ENCODE data around the gene ISG15.
"Not testable (repeated sequence)": the region's sequence is repeated elsewhere in the genome, so short reads cannot be mapped to it uniquely, and the experiment has no call there.

ISG15 gene

DNA sequence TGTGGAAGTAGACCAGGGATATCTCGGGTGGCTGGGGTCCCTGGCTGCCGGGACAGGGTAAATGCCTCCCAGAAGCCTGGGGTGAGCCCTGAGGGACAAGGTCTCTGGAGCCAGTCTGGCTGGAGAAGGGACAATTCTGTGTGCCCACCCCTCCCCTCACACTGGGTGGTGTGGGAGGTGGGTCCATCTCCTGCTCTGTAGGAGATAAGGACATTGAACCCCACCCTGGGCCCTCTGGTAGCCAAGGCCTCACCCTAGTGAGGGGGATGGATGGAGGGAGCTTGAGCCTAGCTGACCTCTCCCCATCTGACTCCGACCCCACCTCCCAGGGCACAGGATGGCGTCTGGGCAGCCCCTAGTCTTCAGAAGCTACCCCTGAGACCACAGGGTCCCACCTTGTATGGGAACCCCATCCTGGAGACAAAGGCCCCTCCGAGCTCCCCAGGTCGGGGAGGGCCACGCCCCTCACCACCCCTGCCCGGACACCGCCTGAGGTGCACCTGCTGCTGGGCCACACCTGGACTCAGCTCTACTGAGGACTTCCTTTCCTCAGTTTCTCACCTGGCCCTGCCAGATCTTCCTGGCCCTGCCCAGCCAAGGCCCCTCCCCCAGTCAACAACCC lies 11.0 kb downstream of the ISG15 start:
- Histone ChIP-seq H3K4me1 (ENCODE audit: control insufficient read depth, insufficient read depth, low read length, unreplicated experiment) (peaks cover 30% of the 10 kb centered on the region), H3K27me3 (ENCODE audit: insufficient read depth, low read length) (no peaks in the 10 kb centered on the region), H3K79me2 (ENCODE audit: control insufficient read depth, insufficient read depth, low read length, unreplicated experiment) (no peaks in the 10 kb centered on the region), H2AFZ (ENCODE audit: low read length, unreplicated experiment) (no peak overlapping the region), H3K36me3 (ENCODE audit: insufficient read depth, low read length) (no peaks in the 10 kb centered on the region), H3K27ac (ENCODE audit: low read depth, low read length) (no peak overlapping the region), H3K4me3 (ENCODE audit: low read depth, low read length) (no peak overlapping the region)

DNA sequence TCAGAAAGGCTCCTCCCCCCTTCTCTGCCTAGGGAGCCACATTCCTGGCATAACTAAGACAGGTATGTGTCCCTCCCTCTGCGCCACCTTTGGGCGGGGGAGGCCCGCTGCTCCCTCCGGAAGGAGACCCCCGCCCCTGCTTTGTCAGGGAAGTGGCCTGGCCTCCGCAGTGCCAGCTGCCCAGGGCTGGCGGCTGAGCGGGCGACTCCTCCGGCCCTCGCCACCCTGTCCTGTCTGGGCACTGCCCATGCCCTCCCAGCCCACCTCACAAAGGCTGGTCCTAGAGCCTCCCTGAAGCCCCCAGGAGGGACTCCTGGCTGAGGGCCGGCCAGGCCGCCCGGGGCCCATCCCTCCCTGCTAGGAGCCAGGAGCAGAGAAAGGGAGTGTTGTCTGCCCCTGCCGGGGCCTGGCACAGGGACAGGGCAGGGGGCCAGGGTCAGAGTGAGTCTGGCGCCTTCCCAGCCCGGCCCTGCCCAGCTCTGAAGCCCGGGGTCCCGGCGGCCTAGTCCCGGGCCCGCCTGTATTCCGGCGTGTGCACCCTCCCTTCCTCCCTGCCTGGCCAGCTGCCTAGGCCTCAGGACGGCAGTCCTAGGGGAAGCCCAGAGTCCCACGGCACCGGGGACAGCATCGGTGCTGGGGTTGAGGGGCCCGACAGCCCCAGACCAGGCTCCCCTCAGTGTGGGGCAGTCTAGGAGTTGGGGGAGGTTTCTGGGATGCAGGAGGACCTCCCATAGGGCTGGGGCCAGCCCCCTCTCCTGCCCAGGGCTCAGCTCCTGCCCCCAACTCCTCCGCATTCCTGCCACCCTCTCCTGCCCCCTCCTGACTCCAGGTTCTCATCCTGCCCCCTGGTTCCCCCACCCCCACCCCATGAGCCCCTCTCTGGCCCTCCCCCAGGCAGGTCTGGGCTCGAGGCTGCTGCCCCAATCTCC lies 11.7 kb downstream of the ISG15 start:
- no peaks in the 10 kb centered on the region for H3K79me2 ChIP-seq (ENCODE audit: control insufficient read depth, insufficient read depth, low read length, unreplicated experiment)
- H3K36me3 ChIP-seq (ENCODE audit: insufficient read depth, low read length), result no peaks in the 10 kb centered on the region
- H3K27ac ChIP-seq (ENCODE audit: low read depth, low read length), result no peak overlapping the region
- H3K4me1 ChIP-seq (ENCODE audit: control insufficient read depth, insufficient read depth, low read length, unreplicated experiment), result peaks cover 30% of the 10 kb centered on the region
- H3K27me3 ChIP-seq (ENCODE audit: insufficient read depth, low read length), result no peaks in the 10 kb centered on the region
- no peak overlapping the region for H3K4me3 ChIP-seq (ENCODE audit: low read depth, low read length)
- no peak overlapping the region for H2AFZ ChIP-seq (ENCODE audit: low read length, unreplicated experiment)

DNA sequence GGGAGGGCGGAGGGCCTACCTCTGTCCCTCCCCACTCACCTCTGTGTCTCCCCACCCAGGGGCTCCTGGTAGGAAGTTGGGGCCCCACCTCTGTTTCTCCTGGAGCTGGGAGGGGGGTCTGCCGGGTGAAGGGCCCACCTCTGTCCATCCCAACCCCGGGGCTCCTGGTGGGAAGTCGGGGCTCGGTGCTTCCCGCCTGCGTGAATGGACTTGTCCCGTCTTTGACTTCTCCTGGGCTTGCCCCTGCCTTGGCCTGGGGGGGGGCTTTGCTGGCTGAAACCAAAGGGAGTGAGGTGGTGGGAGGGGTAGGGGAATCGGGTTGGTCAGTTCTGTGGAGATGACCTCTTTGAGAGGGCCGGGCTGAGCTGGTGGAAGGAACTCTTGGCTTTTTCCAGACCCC lies 12.4 kb downstream of the ISG15 start:
- Histone ChIP-seq H3K27me3 (ENCODE audit: insufficient read depth, low read length) (no peaks in the 10 kb centered on the region), H3K4me3 (ENCODE audit: low read depth, low read length) (no peak overlapping the region), H3K79me2 (ENCODE audit: control insufficient read depth, insufficient read depth, low read length, unreplicated experiment) (no peaks in the 10 kb centered on the region), H3K27ac (ENCODE audit: low read depth, low read length) (no peak overlapping the region), H3K4me1 (ENCODE audit: control insufficient read depth, insufficient read depth, low read length, unreplicated experiment) (peaks cover 30% of the 10 kb centered on the region), H2AFZ (ENCODE audit: low read length, unreplicated experiment) (no peak overlapping the region), H3K36me3 (ENCODE audit: insufficient read depth, low read length) (no peaks in the 10 kb centered on the region)

DNA sequence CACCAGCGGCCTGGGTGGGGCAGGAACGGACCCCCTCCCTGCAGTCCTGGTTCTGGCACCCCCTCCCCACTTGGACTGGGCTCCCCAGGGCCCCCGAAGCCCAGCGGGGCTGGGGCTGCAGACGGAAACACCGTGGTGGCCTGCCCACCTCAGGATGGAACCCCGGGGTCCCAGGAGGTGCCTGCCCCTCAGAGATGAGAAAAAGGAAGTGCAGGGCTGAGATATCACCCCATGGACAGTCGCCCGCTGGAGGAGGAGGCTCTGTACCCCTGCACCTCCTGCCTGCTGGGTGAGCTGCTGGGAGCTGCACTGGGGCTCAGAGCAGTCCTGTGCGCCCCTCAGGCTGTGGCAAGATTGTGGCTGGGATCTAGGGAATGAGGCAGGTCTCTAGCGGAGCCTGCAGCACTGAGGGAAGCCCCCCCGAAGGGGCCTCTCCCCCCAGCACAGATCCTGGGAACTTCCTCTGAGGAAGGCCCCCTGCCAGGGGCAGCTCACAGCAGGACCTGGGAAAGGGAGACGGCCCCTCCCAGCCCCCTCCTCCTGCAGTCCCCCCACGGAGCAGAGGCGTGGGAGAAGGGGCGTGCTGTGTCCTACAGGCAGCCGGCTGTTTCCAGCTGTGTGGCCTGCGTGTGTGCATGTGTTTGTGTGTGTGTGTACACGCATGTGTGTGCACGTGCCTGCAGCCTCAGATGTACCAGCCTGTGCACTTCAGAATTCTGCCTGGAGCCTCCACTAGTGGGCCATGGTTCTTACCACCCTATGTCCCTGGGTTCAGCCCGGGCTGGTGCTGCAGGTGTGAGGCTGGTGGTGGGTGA lies 13.5 kb downstream of the ISG15 start:
- Histone ChIP-seq H3K36me3 (ENCODE audit: insufficient read depth, low read length) (no peaks in the 10 kb centered on the region), H2AFZ (ENCODE audit: low read length, unreplicated experiment) (no peak overlapping the region), H3K4me3 (ENCODE audit: low read depth, low read length) (no peak overlapping the region), H3K27ac (ENCODE audit: low read depth, low read length) (no peak overlapping the region), H3K79me2 (ENCODE audit: control insufficient read depth, insufficient read depth, low read length, unreplicated experiment) (no peaks in the 10 kb centered on the region), H3K4me1 (ENCODE audit: control insufficient read depth, insufficient read depth, low read length, unreplicated experiment) (peaks cover 23% of the 10 kb centered on the region), H3K27me3 (ENCODE audit: insufficient read depth, low read length) (no peaks in the 10 kb centered on the region)

DNA sequence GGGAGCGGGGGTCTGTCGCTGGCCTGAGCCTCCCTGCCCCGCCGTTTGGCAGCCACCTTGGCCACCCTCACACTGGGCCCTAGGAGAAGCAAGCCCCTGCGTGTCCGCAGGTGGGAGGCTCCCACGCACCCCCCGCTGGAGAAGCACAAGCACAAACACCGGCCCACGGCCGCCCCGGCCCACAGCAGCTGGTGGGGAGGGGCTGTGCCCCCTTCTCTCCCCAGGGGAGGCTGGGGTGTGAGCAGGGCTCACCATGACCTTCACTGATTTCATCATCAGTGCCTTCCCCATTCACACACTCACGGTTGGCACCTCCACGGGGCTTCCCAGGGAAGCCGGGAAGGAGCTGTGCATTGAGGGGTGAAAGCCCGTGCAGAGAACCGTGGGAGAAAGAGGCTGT lies 14.5 kb downstream of the ISG15 start:
- H3K36me3 ChIP-seq (ENCODE audit: insufficient read depth, low read length), result no peaks in the 10 kb centered on the region
- no peaks in the 10 kb centered on the region for H3K79me2 ChIP-seq (ENCODE audit: control insufficient read depth, insufficient read depth, low read length, unreplicated experiment)
- H3K4me3 ChIP-seq (ENCODE audit: low read depth, low read length), result no peak overlapping the region
- H3K27me3 ChIP-seq (ENCODE audit: insufficient read depth, low read length), result no peaks in the 10 kb centered on the region
- no peak overlapping the region for H3K27ac ChIP-seq (ENCODE audit: low read depth, low read length)
- peaks cover 18% of the 10 kb centered on the region for H3K4me1 ChIP-seq (ENCODE audit: control insufficient read depth, insufficient read depth, low read length, unreplicated experiment)
- H2AFZ ChIP-seq (ENCODE audit: low read length, unreplicated experiment), result no peak overlapping the region

DNA sequence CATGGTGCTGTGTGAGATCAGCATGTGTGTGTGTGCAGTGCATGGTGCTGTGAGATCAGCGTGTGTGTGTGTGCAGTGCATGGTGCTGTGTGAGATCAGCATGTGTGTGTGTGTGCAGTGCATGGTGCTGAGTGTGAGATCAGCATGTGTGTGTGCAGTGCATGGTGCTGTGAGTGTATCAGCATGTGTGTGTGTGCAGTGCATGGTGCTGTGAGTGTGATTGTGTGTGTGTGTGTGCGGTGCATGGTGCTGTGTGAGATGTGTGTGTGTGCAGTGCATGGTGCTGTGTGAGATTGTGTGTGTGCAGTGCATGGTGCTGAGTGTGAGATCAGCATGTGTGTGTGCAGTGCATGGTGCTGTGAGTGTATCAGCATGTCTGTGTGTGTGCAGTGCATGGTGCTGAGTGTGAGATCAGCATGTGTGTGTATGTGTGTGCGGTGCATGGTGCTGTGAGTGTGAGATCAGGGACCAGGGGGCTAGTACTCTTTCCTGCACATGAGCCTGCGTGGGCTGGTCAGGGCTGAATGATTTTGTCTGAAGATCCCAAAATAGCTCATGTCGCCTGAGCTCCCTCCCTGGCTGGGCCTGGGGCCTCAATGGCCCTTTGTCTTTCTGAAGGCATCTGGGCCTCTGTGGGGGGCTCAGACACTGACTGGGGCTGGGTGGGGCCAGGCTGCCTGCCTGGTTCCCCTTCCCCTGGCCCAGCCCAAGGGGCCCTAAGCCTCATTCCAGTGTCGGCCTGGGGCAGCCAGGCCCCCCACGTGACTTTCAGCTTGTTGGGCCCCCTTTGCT lies 17.8 kb downstream of the ISG15 start:
- H3K27me3 ChIP-seq (ENCODE audit: insufficient read depth, low read length), result not testable (repeated sequence)

DNA sequence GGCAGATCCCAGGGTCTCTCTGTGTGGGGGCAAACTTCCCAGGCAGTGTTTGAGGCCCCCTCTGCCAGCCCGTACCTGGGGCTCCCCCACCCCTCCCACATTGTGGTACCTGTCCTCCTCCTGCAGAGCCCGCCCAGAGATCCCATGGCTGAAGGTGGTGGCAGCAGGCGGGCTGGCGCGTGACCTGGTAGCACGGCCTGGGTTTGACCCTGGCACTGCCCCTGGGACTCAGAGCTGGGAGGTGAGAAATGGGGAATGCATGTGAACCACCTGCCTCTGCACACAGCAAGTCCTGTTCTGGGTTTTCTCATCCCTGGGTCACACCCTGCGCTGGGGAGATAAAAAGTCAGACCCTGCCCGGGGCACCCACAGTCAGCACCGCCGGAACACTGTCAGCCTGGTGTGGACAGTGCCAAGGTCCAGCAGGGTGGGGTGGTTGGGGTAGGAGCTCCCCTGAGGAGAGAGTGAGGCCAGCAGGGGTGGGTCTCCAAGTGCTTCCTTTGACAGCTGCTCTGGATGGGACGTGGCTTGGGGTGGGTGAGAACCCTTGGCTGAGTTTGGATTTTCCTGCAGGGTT lies 18.4 kb downstream of the ISG15 start:
- Histone ChIP-seq H2AFZ (ENCODE audit: low read length, unreplicated experiment) (no peak overlapping the region), H3K27me3 (ENCODE audit: insufficient read depth, low read length) (no peaks in the 10 kb centered on the region), H3K79me2 (ENCODE audit: control insufficient read depth, insufficient read depth, low read length, unreplicated experiment) (no peaks in the 10 kb centered on the region), H3K27ac (ENCODE audit: low read depth, low read length) (no peak overlapping the region), H3K36me3 (ENCODE audit: insufficient read depth, low read length) (no peaks in the 10 kb centered on the region), H3K4me3 (ENCODE audit: low read depth, low read length) (no peak overlapping the region), H3K4me1 (ENCODE audit: control insufficient read depth, insufficient read depth, low read length, unreplicated experiment) (peaks cover 4% of the 10 kb centered on the region)

More for the DNA sequence above, 17.8 kb downstream of the ISG15 start:
- not testable (repeated sequence) for H2AFZ ChIP-seq (ENCODE audit: low read length, unreplicated experiment); H3K27ac ChIP-seq (ENCODE audit: low read depth, low read length); H3K36me3 ChIP-seq (ENCODE audit: insufficient read depth, low read length); H3K4me1 ChIP-seq (ENCODE audit: control insufficient read depth, insufficient read depth, low read length, unreplicated experiment); H3K4me3 ChIP-seq (ENCODE audit: low read depth, low read length); H3K79me2 ChIP-seq (ENCODE audit: control insufficient read depth, insufficient read depth, low read length, unreplicated experiment)

DNA sequence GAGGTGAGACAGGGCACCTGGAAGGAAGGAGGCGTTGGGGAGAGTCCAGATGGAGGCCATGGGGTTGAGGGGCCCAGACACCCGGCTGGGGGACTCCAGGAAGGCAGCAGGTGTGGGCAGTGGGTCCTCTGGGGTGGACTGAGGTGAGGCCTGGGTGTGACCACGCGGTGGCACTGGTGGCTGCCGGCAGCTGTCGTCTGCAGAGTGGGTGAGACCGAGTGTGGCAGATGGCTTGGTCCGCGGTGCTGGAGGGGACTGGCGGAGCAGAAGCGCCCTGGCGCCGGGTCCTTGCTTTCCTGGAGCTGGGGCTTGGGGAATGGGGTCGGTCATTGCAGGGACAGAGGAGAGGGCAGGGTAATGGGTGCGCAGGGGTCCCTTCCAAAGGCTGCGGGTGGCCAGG lies 19.1 kb downstream of the ISG15 start:
- no peak overlapping the region for H3K4me3 ChIP-seq (ENCODE audit: low read depth, low read length)
- no peaks in the 10 kb centered on the region for H3K27me3 ChIP-seq (ENCODE audit: insufficient read depth, low read length)
- no peaks in the 10 kb centered on the region for H3K79me2 ChIP-seq (ENCODE audit: control insufficient read depth, insufficient read depth, low read length, unreplicated experiment)
- H2AFZ ChIP-seq (ENCODE audit: low read length, unreplicated experiment), result no peak overlapping the region
- H3K4me1 ChIP-seq (ENCODE audit: control insufficient read depth, insufficient read depth, low read length, unreplicated experiment), result peaks cover 4% of the 10 kb centered on the region
- no peak overlapping the region for H3K27ac ChIP-seq (ENCODE audit: low read depth, low read length)
- no peaks in the 10 kb centered on the region for H3K36me3 ChIP-seq (ENCODE audit: insufficient read depth, low read length)

DNA sequence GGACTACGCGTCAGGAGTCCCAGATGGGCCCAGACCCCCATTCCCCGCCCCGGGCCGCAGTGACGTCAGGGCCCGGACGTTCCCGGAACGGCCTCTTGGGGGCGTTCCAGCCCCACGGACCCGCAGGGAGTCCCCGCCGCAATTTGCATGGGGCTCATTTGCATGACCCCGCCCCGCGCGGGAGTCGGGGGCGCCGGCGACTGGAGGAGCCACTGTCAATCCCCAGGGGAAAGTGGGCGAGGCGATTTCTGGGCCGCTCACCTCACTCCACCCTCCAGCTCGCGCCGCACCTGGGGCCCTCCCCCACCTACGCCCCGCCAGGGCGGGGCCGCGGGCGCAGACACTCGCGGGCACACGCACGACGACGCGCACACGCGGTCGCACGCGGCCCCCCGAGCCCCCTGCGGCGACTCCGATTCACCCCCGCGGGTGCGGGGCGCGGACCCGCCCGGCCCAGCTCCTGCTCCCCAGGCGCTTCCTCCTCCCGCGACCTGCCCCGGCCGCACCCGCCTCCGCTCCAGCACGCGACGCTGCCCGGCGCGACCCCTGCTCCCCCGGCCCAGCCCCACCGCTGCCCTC lies 19.8 kb downstream of the ISG15 start:
- H3K27me3 ChIP-seq (ENCODE audit: insufficient read depth, low read length), result no peaks in the 10 kb centered on the region
- peaks cover 4% of the 10 kb centered on the region for H3K4me1 ChIP-seq (ENCODE audit: control insufficient read depth, insufficient read depth, low read length, unreplicated experiment)
- no peak overlapping the region for H2AFZ ChIP-seq (ENCODE audit: low read length, unreplicated experiment)
- peak overlapping the region; percentile 68 for H3K4me3 ChIP-seq (ENCODE audit: low read depth, low read length)
- no peaks in the 10 kb centered on the region for H3K36me3 ChIP-seq (ENCODE audit: insufficient read depth, low read length)
- H3K79me2 ChIP-seq (ENCODE audit: control insufficient read depth, insufficient read depth, low read length, unreplicated experiment), result no peaks in the 10 kb centered on the region
- H3K27ac ChIP-seq (ENCODE audit: low read depth, low read length), result no peak overlapping the region

Measured in ACC112 (cell line).